Tibial nerve (tissue), 4 donors: ENCODE measurements around the gene ETNK2. TPM values are rescaled to one million over a fixed set of nuclear protein-coding genes. Genes with fewer than 3 reads are reported as not detected.
A peak's percentile ranks its signal among the peaks of the same experiment; 100 is the strongest.

Source experiments
- DNase-seq, 2 donors: peaks; one replicate each; pipeline ENCODE4 v3.0.0-alpha.2; 2019; ENCODE audit warnings: low spot score in 2 of 2
- H3K27ac ChIP-seq, 4 donors: fragments of 200-600 bp; sonication (generic) in 3 of 4; one replicate each; pipeline ENCODE4 v1.5.1; 2017 to 2019; ENCODE audit warnings: mild to moderate bottlenecking in 1 of 4
- H3K27me3 ChIP-seq, 2 donors: fragments of 200-600 bp; sonication (generic) in 1 of 2; one replicate each; pipeline versions ENCODE4 v1.5.1 to v1.6.0; 2017 to 2019
- H3K36me3 ChIP-seq, 3 donors: fragments of 200-600 bp; sonication (generic); one replicate each; pipeline ENCODE4 v1.5.1; 2018 to 2019
- H3K4me1 ChIP-seq, 4 donors: fragments of 200-600 bp; sonication (generic) in 3 of 4; one replicate each; pipeline ENCODE4 v1.5.1; 2017 to 2019
- H3K4me3 ChIP-seq, 4 donors: fragments of 200-600 bp; sonication (generic) in 3 of 4; one replicate each; pipeline ENCODE4 v1.5.1; 2017 to 2019; ENCODE audit warnings: mild to moderate bottlenecking in 1 of 4, moderate library complexity in 1 of 4
- H3K9me3 ChIP-seq, 4 donors: fragments of 200-600 bp; sonication (generic) in 3 of 4; one replicate each; pipeline ENCODE4 v1.5.1; 2017 to 2019
- EP300 ChIP-seq, 2 donors: sonication (generic); formaldehyde crosslinking; IDR thresholded peaks; one replicate each; pipeline ENCODE4 v1.6.1; 2017; ENCODE audit warnings: antibody characterized with exemption in 2 of 2, mild to moderate bottlenecking in 1 of 2
- POLR2A ChIP-seq, 2 donors: fragments of 450-650 bp; IDR thresholded peaks; one replicate each; pipeline ENCODE4 v1.6.1; 2017; ENCODE audit warnings: antibody characterized with exemption in 2 of 2, mild to moderate bottlenecking in 2 of 2, moderate library complexity in 2 of 2
- WGBS, 2 donors: methylation state at CpG; one replicate each; pipeline ENCODE4 v1.1.5; 2018; 5-methylcytosine and 5-hydroxymethylcytosine counted together
- total RNA-seq, 4 donors: library from RNA; depleted of rRNA; stranded (reverse); fragments of >200 nt; gene quantifications; one replicate each; pipeline ENCODE4 v1.1.0, GENCODE V29; 2016
- TF ChIP-seq, protein P1 (sequence below), 5 experiments: fragments of 200-600 bp in 3 of 5; fragments of 450-650 bp in 2 of 5; sonication (generic) in 3 of 5; IDR thresholded peaks; one replicate each; pipeline ENCODE4 v1.5.1; 2016 to 2019; ENCODE audit warnings: antibody characterized with exemption in 5 of 5, mild to moderate bottlenecking in 3 of 5, moderate library complexity in 2 of 5

ETNK2 gene
- total RNA-seq, 4 donors from 2014 or later: 24.6 to 95.2 (median 67.8) TPM

DNA sequence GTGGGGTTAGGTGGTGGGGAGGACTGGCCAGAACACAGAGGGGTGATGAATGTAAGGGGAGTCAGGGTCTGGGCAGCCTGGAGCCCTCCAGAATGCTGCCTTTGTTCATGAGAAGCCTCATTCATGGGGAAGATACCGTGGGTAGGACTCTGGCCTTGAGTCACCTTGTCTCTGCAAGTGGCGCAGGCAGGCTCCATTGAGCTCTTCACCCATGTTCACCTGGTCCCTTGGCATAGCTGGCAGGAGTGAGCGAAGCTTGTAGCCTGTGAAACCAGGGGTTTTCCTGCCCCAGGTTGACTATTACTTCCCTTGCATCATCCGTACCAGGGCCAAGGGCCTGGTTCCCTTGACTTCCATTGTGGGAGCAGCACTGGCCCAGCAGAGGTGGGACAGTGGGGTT lies 53.2 kb downstream of the ETNK2 start:
- WGBS, 2 donors: 86 to 87% methylated on average over 4 of the region's 4 CpGs
- Histone ChIP-seq H3K4me3 (no peak overlapping the region), H3K36me3 (no peaks in the 10 kb centered on the region), H3K27ac (peak overlapping the region in 1 of 4 donors; percentile 20), H3K9me3 (no peaks in the 10 kb centered on the region), H3K27me3 (no peaks in the 10 kb centered on the region), H3K4me1 (peaks cover 0 to 88% (median 43%) of the 10 kb centered on the region in 4 donors)
- TF ChIP-seq POLR2A (IDR thresholded peaks at IDR 0.05) (no peak), EP300 (IDR thresholded peaks at IDR 0.05) (no peak)
- TF ChIP-seq, protein P1, sequence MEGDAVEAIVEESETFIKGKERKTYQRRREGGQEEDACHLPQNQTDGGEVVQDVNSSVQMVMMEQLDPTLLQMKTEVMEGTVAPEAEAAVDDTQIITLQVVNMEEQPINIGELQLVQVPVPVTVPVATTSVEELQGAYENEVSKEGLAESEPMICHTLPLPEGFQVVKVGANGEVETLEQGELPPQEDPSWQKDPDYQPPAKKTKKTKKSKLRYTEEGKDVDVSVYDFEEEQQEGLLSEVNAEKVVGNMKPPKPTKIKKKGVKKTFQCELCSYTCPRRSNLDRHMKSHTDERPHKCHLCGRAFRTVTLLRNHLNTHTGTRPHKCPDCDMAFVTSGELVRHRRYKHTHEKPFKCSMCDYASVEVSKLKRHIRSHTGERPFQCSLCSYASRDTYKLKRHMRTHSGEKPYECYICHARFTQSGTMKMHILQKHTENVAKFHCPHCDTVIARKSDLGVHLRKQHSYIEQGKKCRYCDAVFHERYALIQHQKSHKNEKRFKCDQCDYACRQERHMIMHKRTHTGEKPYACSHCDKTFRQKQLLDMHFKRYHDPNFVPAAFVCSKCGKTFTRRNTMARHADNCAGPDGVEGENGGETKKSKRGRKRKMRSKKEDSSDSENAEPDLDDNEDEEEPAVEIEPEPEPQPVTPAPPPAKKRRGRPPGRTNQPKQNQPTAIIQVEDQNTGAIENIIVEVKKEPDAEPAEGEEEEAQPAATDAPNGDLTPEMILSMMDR (IDR thresholded peaks at IDR 0.05): no peak
- DNase-seq: no peak

DNA sequence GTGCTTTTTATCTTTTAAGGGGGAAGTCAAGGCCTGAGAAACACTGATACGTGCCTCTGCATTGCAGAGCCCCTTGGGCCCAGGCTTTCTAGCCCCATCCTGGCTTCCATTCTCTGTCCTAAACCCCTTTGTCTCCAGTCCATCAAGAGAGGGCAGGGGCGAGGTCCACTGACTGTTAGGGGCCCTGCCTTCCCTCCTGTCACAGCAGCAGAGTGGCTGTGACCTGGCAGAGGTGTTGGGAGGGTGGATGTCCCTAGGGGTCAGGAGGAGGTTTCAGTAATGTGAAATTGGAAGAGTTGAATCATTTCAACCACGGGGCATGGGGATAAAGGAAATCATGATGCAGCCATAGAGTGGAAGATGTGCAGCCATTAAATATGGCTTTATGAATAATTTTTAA lies 54.9 kb downstream of the ETNK2 start:
- no peak overlapping the region for H3K4me3 ChIP-seq
- no peaks in the 10 kb centered on the region for H3K9me3 ChIP-seq
- H3K36me3 ChIP-seq: no peaks in the 10 kb centered on the region
- peaks cover 0 to 88% (median 38%) of the 10 kb centered on the region in 4 donors for H3K4me1 ChIP-seq
- H3K27ac ChIP-seq: peak overlapping the region in 1 of 4 donors; percentile 13
- no peaks in the 10 kb centered on the region for H3K27me3 ChIP-seq
- no peak for DNase-seq
- WGBS, 2 donors: 59 to 63% methylated on average over 3 of the region's 3 CpGs
- TF ChIP-seq POLR2A (IDR thresholded peaks at IDR 0.05): no peak
- TF ChIP-seq, protein P1 (IDR thresholded peaks at IDR 0.05): no peak
- TF ChIP-seq EP300 (IDR thresholded peaks at IDR 0.05): no peak

DNA sequence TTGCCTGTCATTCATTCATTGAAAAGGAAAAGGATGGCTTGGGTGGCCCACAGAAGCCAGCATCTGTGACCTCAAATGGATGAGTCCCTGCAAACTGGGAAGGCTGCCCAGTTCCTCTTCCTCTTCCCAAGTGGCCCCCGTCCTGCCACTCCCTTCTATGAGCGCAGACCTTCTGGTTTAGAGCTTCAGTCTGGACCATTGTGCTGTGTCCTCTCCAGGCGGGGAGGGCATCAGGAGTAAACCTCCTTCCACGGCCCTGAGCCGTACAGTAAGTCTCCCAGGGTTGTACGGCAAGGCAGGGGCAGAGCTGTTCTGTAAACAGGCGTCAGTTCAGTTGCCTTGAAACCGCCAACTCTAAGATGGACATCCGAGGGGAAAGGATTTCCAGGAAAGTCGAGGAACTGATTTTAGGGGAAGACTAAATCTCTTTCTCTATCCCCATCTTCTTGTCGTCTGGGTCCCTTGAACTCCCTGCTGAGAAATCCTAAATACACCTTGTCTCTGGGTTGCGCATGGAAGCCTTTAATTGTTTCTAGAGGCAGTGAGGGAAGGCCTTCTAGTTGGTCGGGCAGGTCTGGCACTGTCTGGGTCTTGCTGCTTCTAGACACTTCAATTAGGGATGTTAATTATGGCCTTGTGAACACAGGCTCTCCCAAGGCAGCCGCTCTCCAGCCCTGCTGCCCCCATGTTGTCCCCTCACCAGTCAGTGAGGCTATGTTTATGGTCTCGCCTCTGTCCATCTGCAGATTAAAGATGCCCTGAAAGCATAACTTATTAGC lies 56.8 kb downstream of the ETNK2 start:
- WGBS, 2 donors: 65 to 66% methylated on average over 15 of the region's 15 CpGs
- DNase-seq: no peak
- H3K4me1 ChIP-seq: peaks cover 0 to 88% (median 41%) of the 10 kb centered on the region in 4 donors
- no peaks in the 10 kb centered on the region for H3K27me3 ChIP-seq
- H3K27ac ChIP-seq: peak overlapping the region in 3 of 4 donors; percentile 15 to 97 (median 95)
- H3K4me3 ChIP-seq: no peak overlapping the region
- H3K9me3 ChIP-seq: no peaks in the 10 kb centered on the region
- TF ChIP-seq EP300 (IDR thresholded peaks at IDR 0.05): no peak
- TF ChIP-seq, protein P1 (IDR thresholded peaks at IDR 0.05): no peak
- TF ChIP-seq POLR2A (IDR thresholded peaks at IDR 0.05): no peak
- no peaks in the 10 kb centered on the region for H3K36me3 ChIP-seq

DNA sequence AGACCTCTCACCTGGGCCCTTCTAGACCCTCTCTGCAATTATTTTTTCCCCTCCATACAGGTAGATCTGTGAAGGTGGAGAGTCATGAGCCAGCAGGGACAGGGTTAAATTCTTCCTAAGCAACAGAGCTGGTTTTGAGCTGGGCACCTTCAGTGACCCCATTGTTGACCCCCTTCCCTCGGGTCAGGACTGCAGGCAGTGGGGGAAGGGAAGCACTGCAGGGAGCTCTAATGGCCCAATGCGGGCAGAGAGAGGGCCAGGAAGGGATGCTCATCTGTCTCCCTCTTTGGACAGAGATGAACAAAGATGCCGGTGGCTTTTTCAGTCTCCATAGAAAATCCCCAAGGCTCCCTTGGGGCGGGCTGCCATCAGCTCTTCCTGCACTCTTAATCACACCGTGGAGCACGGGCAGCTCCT lies 57.5 kb downstream of the ETNK2 start:
- 27 to 28% methylated on average over 6 of the region's 6 CpGs for WGBS, 2 donors
- H3K36me3 ChIP-seq: no peaks in the 10 kb centered on the region
- H3K4me1 ChIP-seq: peaks cover 0 to 90% (median 44%) of the 10 kb centered on the region in 4 donors
- H3K27ac ChIP-seq: peak overlapping the region in 3 of 4 donors; percentile 69 to 97 (median 95)
- TF ChIP-seq, protein P1 (IDR thresholded peaks at IDR 0.05): no peak
- no peak for TF ChIP-seq POLR2A (IDR thresholded peaks at IDR 0.05)
- no peak for TF ChIP-seq EP300 (IDR thresholded peaks at IDR 0.05)
- H3K27me3 ChIP-seq: no peaks in the 10 kb centered on the region
- no peaks in the 10 kb centered on the region for H3K9me3 ChIP-seq
- DNase-seq: no peak
- H3K4me3 ChIP-seq: no peak overlapping the region

GRCh38 chr1:204093781-204094180 lies 58.1 kb downstream of the ETNK2 start:
- H3K27ac ChIP-seq: peak overlapping the region in 3 of 4 donors; percentile 69 to 97 (median 95)
- H3K27me3 ChIP-seq: no peaks in the 10 kb centered on the region
- H3K9me3 ChIP-seq: no peaks in the 10 kb centered on the region
- WGBS, 2 donors: 51 to 53% methylated on average over 2 of the region's 2 CpGs
- TF ChIP-seq, protein P1 (IDR thresholded peaks at IDR 0.05): no peak
- TF ChIP-seq POLR2A (IDR thresholded peaks at IDR 0.05) (no peak), EP300 (IDR thresholded peaks at IDR 0.05) (no peak)
- H3K4me1 ChIP-seq: peaks cover 0 to 92% (median 50%) of the 10 kb centered on the region in 4 donors
- H3K36me3 ChIP-seq: no peaks in the 10 kb centered on the region
- no peak overlapping the region for H3K4me3 ChIP-seq
- DNase-seq: no peak
